Measurements from ENCODE around the gene MYL9. TPM values are rescaled to one million over a fixed set of nuclear protein-coding genes. Genes with fewer than 3 reads are reported as not detected.

Gene MYL9
- total and polyA plus RNA-seq, 2 of the 4 experiments (the other 2 are of a cell fraction): 97.5 to 425 TPM

DNA sequence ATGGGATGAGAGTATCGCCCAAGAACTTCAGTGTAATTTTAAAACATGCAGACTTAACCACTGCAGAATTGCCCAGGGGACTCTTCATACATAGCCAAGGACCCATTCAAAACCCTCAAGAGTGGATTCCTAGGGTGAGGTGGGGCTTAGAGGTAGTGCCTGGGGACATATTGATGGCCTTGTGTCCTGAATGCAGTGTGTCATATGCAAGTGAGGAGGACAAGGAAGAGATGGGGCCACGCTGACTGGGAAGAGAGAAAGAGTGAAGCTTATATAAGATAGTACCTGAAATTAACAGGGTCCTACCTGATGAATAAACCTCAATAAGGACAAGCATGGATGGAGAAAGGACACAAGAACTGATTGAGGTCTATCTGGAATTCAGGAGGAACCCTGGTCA lies 13.9 kb downstream of the MYL9 start:
- Histone ChIP-seq H2BK5ac (ENCODE audit: low read depth, low read length, poor library complexity, severe bottlenecking) (no peak overlapping the region), H3K27ac (ENCODE audit: insufficient read depth, low read length) (no peak overlapping the region), H4K91ac (ENCODE audit: insufficient read depth, low read depth, low read length) (no peak overlapping the region), H3K14ac (replicated peaks; ENCODE audit: low read depth, low read length) (no peak overlapping the region), H3K36me3 (ENCODE audit: control insufficient read depth, insufficient read depth, low read length) (no peaks in the 10 kb centered on the region), H2BK120ac (ENCODE audit: low read depth, low read length) (no peak overlapping the region), H2BK15ac (ENCODE audit: low read depth, low read length) (no peak overlapping the region), H3K56ac (ENCODE audit: extremely low read depth, insufficient read depth, low read length) (no peak overlapping the region), H3K9me3 (ENCODE audit: control insufficient read depth, insufficient read depth, low read length) (no peaks in the 10 kb centered on the region), H3K9ac (ENCODE audit: low read depth, low read length) (no peak overlapping the region), H4K8ac (ENCODE audit: low read depth in 2 of 2, low read length in 2 of 2) (no peak overlapping the region), H3K18ac (ENCODE audit: low read depth, low read length) (no peak overlapping the region), H3K4ac (ENCODE audit: low read depth, low read length) (no peak overlapping the region), H2AK5ac (ENCODE audit: low read depth, low read length) (no peak overlapping the region), H3K9me1 (ENCODE audit: insufficient read depth, low read length) (no peaks in the 10 kb centered on the region), H2AK9ac (replicated peaks; ENCODE audit: low read depth, low read length, poor library complexity) (no peak overlapping the region), H3K23ac (ENCODE audit: low read depth, low read length) (no peak overlapping the region), H3K27me3 (ENCODE audit: control insufficient read depth, insufficient read depth, low read length) (no peaks in the 10 kb centered on the region), H2AFZ (replicated peaks; ENCODE audit: low read length, poor library complexity) (no peak overlapping the region), H3K4me1 (ENCODE audit: control insufficient read depth, insufficient read depth, low read length) (no peaks in the 10 kb centered on the region), H3K4me2 (ENCODE audit: low read depth, low read length) (no peak overlapping the region), H4K5ac (ENCODE audit: low read depth, low read length) (no peak overlapping the region), H4K20me1 (ENCODE audit: insufficient read depth, low read length) (peaks cover 10% of the 10 kb centered on the region), H2BK20ac (ENCODE audit: low read depth, low read length) (no peak overlapping the region), H3K4me3 (ENCODE audit: insufficient read depth, low read depth, low read length) (no peak overlapping the region), H3K79me1 (ENCODE audit: low read depth in 1 of 2, low read length in 2 of 2) (peaks cover 0 to 9% of the 10 kb centered on the region in 2 experiments; a peak in 1 of 4 replicates)
- no peak for TF ChIP-seq MAFK (IDR thresholded peaks at IDR 0.05; ENCODE audit: low read depth, low read length)
- TF ChIP-seq, protein P1, sequence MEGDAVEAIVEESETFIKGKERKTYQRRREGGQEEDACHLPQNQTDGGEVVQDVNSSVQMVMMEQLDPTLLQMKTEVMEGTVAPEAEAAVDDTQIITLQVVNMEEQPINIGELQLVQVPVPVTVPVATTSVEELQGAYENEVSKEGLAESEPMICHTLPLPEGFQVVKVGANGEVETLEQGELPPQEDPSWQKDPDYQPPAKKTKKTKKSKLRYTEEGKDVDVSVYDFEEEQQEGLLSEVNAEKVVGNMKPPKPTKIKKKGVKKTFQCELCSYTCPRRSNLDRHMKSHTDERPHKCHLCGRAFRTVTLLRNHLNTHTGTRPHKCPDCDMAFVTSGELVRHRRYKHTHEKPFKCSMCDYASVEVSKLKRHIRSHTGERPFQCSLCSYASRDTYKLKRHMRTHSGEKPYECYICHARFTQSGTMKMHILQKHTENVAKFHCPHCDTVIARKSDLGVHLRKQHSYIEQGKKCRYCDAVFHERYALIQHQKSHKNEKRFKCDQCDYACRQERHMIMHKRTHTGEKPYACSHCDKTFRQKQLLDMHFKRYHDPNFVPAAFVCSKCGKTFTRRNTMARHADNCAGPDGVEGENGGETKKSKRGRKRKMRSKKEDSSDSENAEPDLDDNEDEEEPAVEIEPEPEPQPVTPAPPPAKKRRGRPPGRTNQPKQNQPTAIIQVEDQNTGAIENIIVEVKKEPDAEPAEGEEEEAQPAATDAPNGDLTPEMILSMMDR (conservative IDR thresholded peaks at IDR 0.05; ENCODE audit: low read depth, low read length): no peak
- BruUV-seq (replicated peaks): no TSS peak
- in situ Hi-C loops (cut with MboI; ENCODE audit: low sequenced_read_pairs) (no loop called here), dilution Hi-C loops (cut with HindIII; ENCODE audit: low sequenced_read_pairs, unreplicated experiment) (no loop called here), intact Hi-C loops (cut with micrococcal nuclease) (no loop called here)
- ChIA-PET CTCF (no interaction called here), POLR2A (ENCODE audit: unreplicated experiment) (no interaction called here)
- no peak for ATAC-seq (ENCODE audit: low read depth)
- no CpG with 5 or more reads among the region's 2 CpGs for WGBS, 2 experiments (ENCODE audit: extremely low coverage in 2 of 2, insufficient read length in 1 of 2)
- DNase-seq: no peak
